GM12892 (cell line): ENCODE results near the gene NOC2L.

Source experiments
- POLR2A ChIP-seq: IDR thresholded peaks from 2 replicates; pipeline ENCODE4 v1.6.1; 2011; ENCODE audit warnings: low read depth, low read length, control low read depth
- POLR2AphosphoS5 ChIP-seq: IDR thresholded peaks from 2 replicates; pipeline ENCODE4 v1.6.1; 2011; ENCODE audit warnings: low read depth, low read length, control low read depth
- TAF1 ChIP-seq: IDR thresholded peaks from 2 replicates; pipeline ENCODE4 v1.6.1; 2011; ENCODE audit warnings: low read depth, mild to moderate bottlenecking, control low read depth, low read length, borderline replicate concordance

GRCh38 chr1:959731-960362 is 791 bp upstream of the NOC2L start:
- no peak for TF ChIP-seq POLR2A
- TF ChIP-seq POLR2AphosphoS5, result no peak
- no peak for TF ChIP-seq TAF1
